Astrocyte (in vitro differentiated cells and primary cell): ENCODE data around the gene PEPD. TPM values are rescaled to one million over a fixed set of nuclear protein-coding genes. Genes with fewer than 3 reads are reported as not detected.

Experiments
- DNase-seq: peaks from one replicate; pipeline ENCODE4 v3.0.0-alpha.2; 2010; ENCODE audit warnings: low read depth
- FAIRE-seq: peaks from 2 replicates; lab custom pipeline; 2011; peaks lifted over from hg19 to GRCh38; lab: Jason Lieb, UNC
- H2AFZ ChIP-seq: 2 replicates; pipeline ENCODE4 v1.6.0; 2012; ENCODE audit warnings: low read depth, low read length, inconsistent platforms
- H3K27ac ChIP-seq: 2 replicates; pipeline ENCODE4 v1.5.1; 2011; ENCODE audit warnings: low read depth, low read length, inconsistent platforms
- H3K27me3 ChIP-seq: 2 replicates; pipeline ENCODE4 v1.6.0; 2011; ENCODE audit warnings: low read length, inconsistent platforms; ENCODE audit not compliant: insufficient read depth
- H3K36me3 ChIP-seq: 2 replicates; pipeline ENCODE4 v1.5.1; 2011; ENCODE audit warnings: low read length, inconsistent platforms; ENCODE audit not compliant: insufficient read depth
- H3K4me1 ChIP-seq: 2 replicates; pipeline ENCODE4 v1.5.1; 2011; ENCODE audit warnings: low read length, inconsistent platforms; ENCODE audit not compliant: insufficient read depth
- H3K4me2 ChIP-seq: 2 replicates; pipeline ENCODE4 v1.6.0; 2012; ENCODE audit warnings: low read length, inconsistent platforms
- H3K4me3 ChIP-seq: 2 replicates; pipeline ENCODE4 v1.5.1; 2011; ENCODE audit warnings: low read depth, mild to moderate bottlenecking, low read length, inconsistent platforms; ENCODE audit not compliant: insufficient read depth
- H3K79me2 ChIP-seq: 2 replicates; pipeline ENCODE4 v1.6.0; 2012; ENCODE audit warnings: mild to moderate bottlenecking, low read length, inconsistent platforms; ENCODE audit not compliant: insufficient read depth
- H3K9ac ChIP-seq: 2 replicates; pipeline ENCODE4 v1.6.0; 2012; ENCODE audit warnings: mild to moderate bottlenecking, low read length, inconsistent platforms
- H3K9me3 ChIP-seq: 2 replicates; pipeline ENCODE4 v1.5.1; 2012; ENCODE audit warnings: low read depth, mild to moderate bottlenecking, low read length, inconsistent platforms; ENCODE audit not compliant: insufficient read depth
- H4K20me1 ChIP-seq: 2 replicates; pipeline ENCODE4 v1.6.0; 2012; ENCODE audit warnings: low read length, inconsistent platforms; ENCODE audit not compliant: insufficient read depth
- H3K27ac Mint-ChIP-seq: one replicate; pipeline ENCODE4 v1.8.0; 2021; ENCODE audit warnings: mild to moderate bottlenecking, mixed read lengths; ENCODE audit not compliant: unreplicated experiment
- H3K27me3 Mint-ChIP-seq: one replicate; pipeline ENCODE4 v1.8.0; 2021; ENCODE audit warnings: low read depth, mixed read lengths; ENCODE audit not compliant: unreplicated experiment
- H3K36me3 Mint-ChIP-seq: one replicate; pipeline ENCODE4 v1.8.0; 2021; ENCODE audit warnings: low read depth, mixed read lengths; ENCODE audit not compliant: unreplicated experiment
- H3K4me1 Mint-ChIP-seq: one replicate; pipeline ENCODE4 v1.8.0; 2021; ENCODE audit warnings: low read depth, mixed read lengths; ENCODE audit not compliant: unreplicated experiment
- H3K4me3 Mint-ChIP-seq: one replicate; pipeline ENCODE4 v1.8.0; 2021; ENCODE audit warnings: mild to moderate bottlenecking, moderate library complexity, mixed read lengths; ENCODE audit not compliant: unreplicated experiment
- H3K9me3 Mint-ChIP-seq: one replicate; pipeline ENCODE4 v1.8.0; 2021; ENCODE audit warnings: mild to moderate bottlenecking, mixed read lengths; ENCODE audit not compliant: unreplicated experiment
- CTCF ChIP-seq: IDR thresholded peaks from 2 replicates; pipeline ENCODE4 v1.5.1; 2011; ENCODE audit warnings: low read depth, mild to moderate bottlenecking, inconsistent platforms, low read length, moderate library complexity; ENCODE audit not compliant: insufficient read depth
- EZH2 ChIP-seq: IDR thresholded peaks from 2 replicates; pipeline ENCODE4 v1.6.1; 2012; ENCODE audit warnings: mild to moderate bottlenecking, low read length, inconsistent platforms; ENCODE audit not compliant: insufficient read depth
- total RNA-seq: library from RNA; stranded (reverse); gene quantifications from 2 replicates; pipeline ENCODE4 v1.2.1, GENCODE V29; 2021

PEPD gene
- total RNA-seq, 1 donor from 2014 or later: 37.9 TPM

GRCh38 chr19:33465371-33465770 lies 56.2 kb downstream of the PEPD start:
- Histone ChIP-seq H3K27me3 (no peaks in the 10 kb centered on the region), H3K36me3 (peaks cover 5% of the 10 kb centered on the region), H3K4me1 (peaks cover 5% of the 10 kb centered on the region), H3K9ac (no peak overlapping the region), H3K27ac (no peak overlapping the region), H3K4me3 (no peak overlapping the region), H4K20me1 (peaks cover 9% of the 10 kb centered on the region), H3K9me3 (no peaks in the 10 kb centered on the region), H3K79me2 (no peaks in the 10 kb centered on the region), H2AFZ (no peak overlapping the region), H3K4me2 (no peak overlapping the region)
- no peaks in the 10 kb centered on the region for H3K27me3 Mint-ChIP-seq
- H3K9me3 Mint-ChIP-seq: peaks cover 3% of the 10 kb centered on the region
- H3K4me1 Mint-ChIP-seq: peaks cover 5% of the 10 kb centered on the region
- no peak for DNase-seq
- H3K27ac Mint-ChIP-seq: no peak overlapping the region
- TF ChIP-seq CTCF (no peak), EZH2 (no peak)
- no peak for FAIRE-seq
- H3K36me3 Mint-ChIP-seq: peaks cover 6% of the 10 kb centered on the region
- no peak overlapping the region for H3K4me3 Mint-ChIP-seq

GRCh38 chr19:33464733-33465115 lies 56.9 kb downstream of the PEPD start:
- FAIRE-seq (no peak), DNase-seq (no peak)
- H3K27me3 ChIP-seq: no peaks in the 10 kb centered on the region

More at GRCh38 chr19:33464733-33465115, 56.9 kb downstream of the PEPD start:
- no peaks in the 10 kb centered on the region for H3K79me2 ChIP-seq
- no peaks in the 10 kb centered on the region for H3K9me3 ChIP-seq
- H3K4me1 Mint-ChIP-seq: peaks cover 9% of the 10 kb centered on the region
- H3K4me3 ChIP-seq: no peak overlapping the region
- H3K27ac ChIP-seq: no peak overlapping the region
- H3K4me3 Mint-ChIP-seq: no peak overlapping the region
- H3K27ac Mint-ChIP-seq: no peak overlapping the region
- H4K20me1 ChIP-seq: peaks cover 9% of the 10 kb centered on the region
- H3K27me3 Mint-ChIP-seq: no peaks in the 10 kb centered on the region
- H3K9ac ChIP-seq: no peak overlapping the region
- peaks cover 3% of the 10 kb centered on the region for H3K9me3 Mint-ChIP-seq
- no peak for TF ChIP-seq EZH2
- no peak for TF ChIP-seq CTCF
- peaks cover 5% of the 10 kb centered on the region for H3K4me1 ChIP-seq
- no peak overlapping the region for H2AFZ ChIP-seq
- peaks cover 5% of the 10 kb centered on the region for H3K36me3 ChIP-seq
- no peak overlapping the region for H3K4me2 ChIP-seq
- H3K36me3 Mint-ChIP-seq: peaks cover 7% of the 10 kb centered on the region
